HCT116 (cell line): ENCODE measurements around the gene NLGN2.

Experiments used
- CEBPB ChIP-seq: IDR thresholded peaks from 2 replicates; pipeline ENCODE4 v1.6.1; 2012; ENCODE audit warnings: low read depth
- EZH2 ChIP-seq: fragments of 200-600 bp; sonication (generic); IDR thresholded peaks from 2 replicates; pipeline ENCODE4 v1.6.1; 2017; ENCODE audit warnings: antibody characterized with exemption, mixed run types
- EZH2phosphoT487 ChIP-seq: fragments of 200-600 bp; IDR thresholded peaks from 2 replicates; pipeline ENCODE4 v1.6.1; 2018; ENCODE audit warnings: antibody characterized with exemption, borderline replicate concordance
- JUND ChIP-seq: IDR thresholded peaks from 2 replicates; pipeline ENCODE4 v1.6.1; 2012
- POLR2A ChIP-seq: IDR thresholded peaks from 2 replicates; pipeline ENCODE4 v1.7.0; 2011; ENCODE audit warnings: borderline replicate concordance; ENCODE audit not compliant: insufficient read depth, insufficient read length; ENCODE audit errors: extremely low read depth
- POLR2AphosphoS5 ChIP-seq: IDR thresholded peaks from 2 replicates; pipeline ENCODE4 v1.6.1; 2011; ENCODE audit warnings: mild to moderate bottlenecking, low read depth, low read length, moderate library complexity
- RAD21 ChIP-seq: IDR thresholded peaks from 2 replicates; pipeline ENCODE4 v1.6.1; 2012; ENCODE audit warnings: low read depth, mild to moderate bottlenecking
- SRF ChIP-seq: IDR thresholded peaks from 2 replicates; pipeline ENCODE4 v1.6.1; 2012; ENCODE audit warnings: low read depth
- YY1 ChIP-seq: IDR thresholded peaks from 2 replicates; pipeline ENCODE4 v1.6.1; 2011; ENCODE audit warnings: low read length, low read depth, moderate library complexity, mild to moderate bottlenecking; ENCODE audit not compliant: insufficient replicate concordance; ENCODE audit errors: extremely low read depth
- ZFX ChIP-seq: fragments of 450-650 bp; IDR thresholded peaks from 2 replicates; pipeline ENCODE4 v1.6.1; 2017
- ZNF274 ChIP-seq: fragments of 200-500 bp; sonication (Bioruptor generic); IDR thresholded peaks from 2 replicates; pipeline ENCODE4 v1.6.1; 2014; ENCODE audit warnings: mild to moderate bottlenecking, low read depth, low read length, inconsistent platforms
- TF ChIP-seq, protein P1 (sequence below), 3 experiments: fragments of 200-600 bp in 1 of 3; sonication (generic) in 1 of 3; IDR thresholded peaks in 2 of 3; conservative IDR thresholded peaks in 1 of 3; 2 replicates each; pipeline ENCODE4 v1.5.1; 2012 to 2017; ENCODE audit warnings: low read depth in 2 of 3, low read length in 2 of 3, antibody characterized with exemption in 1 of 3, borderline replicate concordance in 1 of 3, control low read depth in 1 of 3, mild to moderate bottlenecking in 1 of 3, mixed read lengths in 1 of 3, mixed run types in 1 of 3, moderate library complexity in 1 of 3; ENCODE audit not compliant: insufficient read depth in 1 of 3
- TF ChIP-seq, protein P2 (sequence below): IDR thresholded peaks from 2 replicates; pipeline ENCODE4 v1.6.1; 2012; ENCODE audit warnings: low read depth
- TF ChIP-seq, protein P3 (sequence below): IDR thresholded peaks from 2 replicates; pipeline ENCODE4 v1.6.1; 2011; ENCODE audit warnings: mild to moderate bottlenecking, low read length, moderate library complexity; ENCODE audit not compliant: insufficient replicate concordance; ENCODE audit errors: extremely low read depth

DNA sequence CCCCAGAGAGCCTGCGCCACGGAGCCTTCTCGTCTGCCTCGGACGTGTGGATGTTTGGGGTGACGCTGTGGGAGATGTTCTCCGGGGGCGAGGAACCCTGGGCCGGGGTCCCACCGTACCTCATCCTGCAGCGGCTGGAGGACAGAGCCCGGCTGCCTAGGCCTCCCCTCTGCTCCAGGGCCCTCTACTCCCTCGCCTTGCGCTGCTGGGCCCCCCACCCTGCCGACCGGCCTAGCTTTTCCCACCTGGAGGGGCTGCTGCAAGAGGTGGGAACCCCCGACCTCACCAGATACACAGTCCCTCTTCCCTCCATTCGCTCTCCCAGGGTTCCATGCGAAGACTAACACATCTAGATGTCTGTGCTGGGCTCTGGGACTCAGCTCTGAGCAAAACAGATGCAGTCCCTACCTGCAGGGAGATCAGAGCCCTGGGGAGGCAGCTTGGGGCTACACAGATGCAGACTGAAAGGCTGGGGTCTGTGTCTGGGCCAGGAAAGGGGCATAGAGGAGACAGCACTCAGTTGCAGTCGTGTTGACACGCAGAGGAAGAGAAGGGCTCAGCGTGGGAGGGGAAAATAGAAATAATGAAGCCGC lies 23.1 kb upstream of the NLGN2 start:
- TF ChIP-seq POLR2A = no peak
- TF ChIP-seq ZNF274 = no peak
- TF ChIP-seq, protein P1, sequence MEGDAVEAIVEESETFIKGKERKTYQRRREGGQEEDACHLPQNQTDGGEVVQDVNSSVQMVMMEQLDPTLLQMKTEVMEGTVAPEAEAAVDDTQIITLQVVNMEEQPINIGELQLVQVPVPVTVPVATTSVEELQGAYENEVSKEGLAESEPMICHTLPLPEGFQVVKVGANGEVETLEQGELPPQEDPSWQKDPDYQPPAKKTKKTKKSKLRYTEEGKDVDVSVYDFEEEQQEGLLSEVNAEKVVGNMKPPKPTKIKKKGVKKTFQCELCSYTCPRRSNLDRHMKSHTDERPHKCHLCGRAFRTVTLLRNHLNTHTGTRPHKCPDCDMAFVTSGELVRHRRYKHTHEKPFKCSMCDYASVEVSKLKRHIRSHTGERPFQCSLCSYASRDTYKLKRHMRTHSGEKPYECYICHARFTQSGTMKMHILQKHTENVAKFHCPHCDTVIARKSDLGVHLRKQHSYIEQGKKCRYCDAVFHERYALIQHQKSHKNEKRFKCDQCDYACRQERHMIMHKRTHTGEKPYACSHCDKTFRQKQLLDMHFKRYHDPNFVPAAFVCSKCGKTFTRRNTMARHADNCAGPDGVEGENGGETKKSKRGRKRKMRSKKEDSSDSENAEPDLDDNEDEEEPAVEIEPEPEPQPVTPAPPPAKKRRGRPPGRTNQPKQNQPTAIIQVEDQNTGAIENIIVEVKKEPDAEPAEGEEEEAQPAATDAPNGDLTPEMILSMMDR (IDR thresholded peaks at IDR 0.05 in 2 of 3, conservative IDR thresholded peaks at IDR 0.05 in 1 of 3; ENCODE audit: borderline replicate concordance in 1 of 3, insufficient read depth in 1 of 3, low read depth in 2 of 3, low read length in 2 of 3) = no peak
- TF ChIP-seq RAD21 = no peak
- TF ChIP-seq POLR2AphosphoS5 = no peak
- TF ChIP-seq, protein P2, sequence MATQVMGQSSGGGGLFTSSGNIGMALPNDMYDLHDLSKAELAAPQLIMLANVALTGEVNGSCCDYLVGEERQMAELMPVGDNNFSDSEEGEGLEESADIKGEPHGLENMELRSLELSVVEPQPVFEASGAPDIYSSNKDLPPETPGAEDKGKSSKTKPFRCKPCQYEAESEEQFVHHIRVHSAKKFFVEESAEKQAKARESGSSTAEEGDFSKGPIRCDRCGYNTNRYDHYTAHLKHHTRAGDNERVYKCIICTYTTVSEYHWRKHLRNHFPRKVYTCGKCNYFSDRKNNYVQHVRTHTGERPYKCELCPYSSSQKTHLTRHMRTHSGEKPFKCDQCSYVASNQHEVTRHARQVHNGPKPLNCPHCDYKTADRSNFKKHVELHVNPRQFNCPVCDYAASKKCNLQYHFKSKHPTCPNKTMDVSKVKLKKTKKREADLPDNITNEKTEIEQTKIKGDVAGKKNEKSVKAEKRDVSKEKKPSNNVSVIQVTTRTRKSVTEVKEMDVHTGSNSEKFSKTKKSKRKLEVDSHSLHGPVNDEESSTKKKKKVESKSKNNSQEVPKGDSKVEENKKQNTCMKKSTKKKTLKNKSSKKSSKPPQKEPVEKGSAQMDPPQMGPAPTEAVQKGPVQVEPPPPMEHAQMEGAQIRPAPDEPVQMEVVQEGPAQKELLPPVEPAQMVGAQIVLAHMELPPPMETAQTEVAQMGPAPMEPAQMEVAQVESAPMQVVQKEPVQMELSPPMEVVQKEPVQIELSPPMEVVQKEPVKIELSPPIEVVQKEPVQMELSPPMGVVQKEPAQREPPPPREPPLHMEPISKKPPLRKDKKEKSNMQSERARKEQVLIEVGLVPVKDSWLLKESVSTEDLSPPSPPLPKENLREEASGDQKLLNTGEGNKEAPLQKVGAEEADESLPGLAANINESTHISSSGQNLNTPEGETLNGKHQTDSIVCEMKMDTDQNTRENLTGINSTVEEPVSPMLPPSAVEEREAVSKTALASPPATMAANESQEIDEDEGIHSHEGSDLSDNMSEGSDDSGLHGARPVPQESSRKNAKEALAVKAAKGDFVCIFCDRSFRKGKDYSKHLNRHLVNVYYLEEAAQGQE = no peak
- no peak for TF ChIP-seq SRF
- no peak for TF ChIP-seq JUND
- no peak for TF ChIP-seq EZH2
- no peak for TF ChIP-seq ZFX
- TF ChIP-seq YY1 = no peak
- TF ChIP-seq, protein P3, sequence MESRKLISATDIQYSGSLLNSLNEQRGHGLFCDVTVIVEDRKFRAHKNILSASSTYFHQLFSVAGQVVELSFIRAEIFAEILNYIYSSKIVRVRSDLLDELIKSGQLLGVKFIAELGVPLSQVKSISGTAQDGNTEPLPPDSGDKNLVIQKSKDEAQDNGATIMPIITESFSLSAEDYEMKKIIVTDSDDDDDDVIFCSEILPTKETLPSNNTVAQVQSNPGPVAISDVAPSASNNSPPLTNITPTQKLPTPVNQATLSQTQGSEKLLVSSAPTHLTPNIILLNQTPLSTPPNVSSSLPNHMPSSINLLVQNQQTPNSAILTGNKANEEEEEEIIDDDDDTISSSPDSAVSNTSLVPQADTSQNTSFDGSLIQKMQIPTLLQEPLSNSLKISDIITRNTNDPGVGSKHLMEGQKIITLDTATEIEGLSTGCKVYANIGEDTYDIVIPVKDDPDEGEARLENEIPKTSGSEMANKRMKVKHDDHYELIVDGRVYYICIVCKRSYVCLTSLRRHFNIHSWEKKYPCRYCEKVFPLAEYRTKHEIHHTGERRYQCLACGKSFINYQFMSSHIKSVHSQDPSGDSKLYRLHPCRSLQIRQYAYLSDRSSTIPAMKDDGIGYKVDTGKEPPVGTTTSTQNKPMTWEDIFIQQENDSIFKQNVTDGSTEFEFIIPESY = no peak
- no peak for TF ChIP-seq CEBPB
- TF ChIP-seq EZH2phosphoT487 = no peak
